Muscle of leg (tissue), 11 donors: ENCODE results near the gene TNRC6A. TPM values are rescaled to one million over a fixed set of nuclear protein-coding genes. Genes with fewer than 3 reads are reported as not detected.

Experiments used
- DNase-seq: peaks from one replicate; pipeline ENCODE4 v3.0.0; 2013
- H3K27ac ChIP-seq: one replicate; pipeline ENCODE4 v1.5.1; 2013; ENCODE audit warnings: mild to moderate bottlenecking, low read length, control low read depth
- H3K27me3 ChIP-seq: one replicate; pipeline ENCODE4 v1.6.1; 2013; ENCODE audit warnings: low read length; ENCODE audit not compliant: control insufficient read depth, insufficient read depth
- H3K36me3 ChIP-seq: one replicate; pipeline ENCODE4 v1.6.1; 2013; ENCODE audit warnings: low read length; ENCODE audit not compliant: control insufficient read depth, insufficient read depth
- H3K4me1 ChIP-seq: one replicate; pipeline ENCODE4 v1.6.1; 2013; ENCODE audit warnings: low read length; ENCODE audit not compliant: control insufficient read depth, insufficient read depth
- H3K4me3 ChIP-seq: one replicate; pipeline ENCODE4 v1.5.1; 2013; ENCODE audit warnings: low read length, control low read depth
- H3K9me3 ChIP-seq: replicated peaks from 2 replicates; pipeline ENCODE4 v1.6.1; 2013; ENCODE audit warnings: low read depth, low read length; ENCODE audit not compliant: control insufficient read depth
- WGBS: methylation state at CpG from one replicate; pipeline ENCODE4 v1.1.5; 2013; ENCODE audit warnings: missing lambda C conversion rate; ENCODE audit not compliant: insufficient coverage; 5-methylcytosine and 5-hydroxymethylcytosine counted together
- polyA plus RNA-seq, 8 donors: library from polyadenylated mRNA; unstranded; fragments of 120-200 nt; gene quantifications; one replicate each; pipeline versions ENCODE4 v1.2.1 to v1.2.3, GENCODE V29; 2013; ENCODE audit warnings: inconsistent platforms in 1 of 8, low replicate concordance in 1 of 8; ENCODE audit not compliant: insufficient read length in 8 of 8, insufficient read depth in 1 of 8
- total RNA-seq: library from RNA; stranded (reverse); fragments of 120-200 nt; gene quantifications from one replicate; pipeline ENCODE4 v1.2.4, GENCODE V29; 2013

Gene TNRC6A
- total and polyA plus RNA-seq, 9 donors: 23.6 to 34.7 (median 28.4) TPM

GRCh38 chr16:24721830-24722238 lies 7.6 kb upstream of the TNRC6A start:
- no peaks in the 10 kb centered on the region for H3K9me3 ChIP-seq
- no peak overlapping the region for H3K27ac ChIP-seq
- no peak for DNase-seq
- no peaks in the 10 kb centered on the region for H3K27me3 ChIP-seq
- WGBS: no CpG with 5 or more reads among the region's 6 CpGs
- H3K4me1 ChIP-seq: no peaks in the 10 kb centered on the region
- no peaks in the 10 kb centered on the region for H3K36me3 ChIP-seq
- H3K4me3 ChIP-seq: no peak overlapping the region

GRCh38 chr16:24723663-24724062 lies 5.8 kb upstream of the TNRC6A start:
- Histone ChIP-seq H3K36me3 (no peaks in the 10 kb centered on the region), H3K4me3 (no peak overlapping the region), H3K4me1 (peaks cover under 1% of the 10 kb centered on the region), H3K27ac (no peak overlapping the region), H3K9me3 (no peaks in the 10 kb centered on the region), H3K27me3 (no peaks in the 10 kb centered on the region)
- DNase-seq: no peak

GRCh38 chr16:24728011-24728410 lies 1.4 kb upstream of the TNRC6A start:
- H3K27me3 ChIP-seq: no peaks in the 10 kb centered on the region
- no peaks in the 10 kb centered on the region for H3K9me3 ChIP-seq
- H3K27ac ChIP-seq: no peak overlapping the region
- no peak overlapping the region for H3K4me3 ChIP-seq
- peaks cover 4% of the 10 kb centered on the region for H3K36me3 ChIP-seq
- H3K4me1 ChIP-seq: peaks cover 9% of the 10 kb centered on the region
- no peak for DNase-seq
- 94% methylated on average over 3 of the region's 18 CpGs for WGBS

- WGBS: no CpG with 5 or more reads among the region's 8 CpGs
- no peak for DNase-seq
- peaks cover 11% of the 10 kb centered on the region for H3K36me3 ChIP-seq
- peak overlapping the region; percentile 93 for H3K4me3 ChIP-seq
- H3K27me3 ChIP-seq: no peaks in the 10 kb centered on the region
- no peaks in the 10 kb centered on the region for H3K9me3 ChIP-seq
- H3K27ac ChIP-seq: peak overlapping the region; percentile 96
- peaks cover 9% of the 10 kb centered on the region for H3K4me1 ChIP-seq
Measured at GRCh38 chr16:24728891-24729242, 584 bp upstream of the TNRC6A start.

GRCh38 chr16:24729951-24730815 lies 732 bp downstream of the TNRC6A start:
- Histone ChIP-seq H3K27me3 (no peaks in the 10 kb centered on the region), H3K4me3 (peak overlapping the region; percentile 93), H3K27ac (peak overlapping the region; percentile 77), H3K36me3 (peaks cover 13% of the 10 kb centered on the region), H3K9me3 (no peaks in the 10 kb centered on the region), H3K4me1 (peaks cover 9% of the 10 kb centered on the region)
- WGBS: under 1% methylated on average over 26 of the region's 61 CpGs
- peak; percentile 49 for DNase-seq

- no peaks in the 10 kb centered on the region for H3K9me3 ChIP-seq
- H3K27me3 ChIP-seq: no peaks in the 10 kb centered on the region
- H3K27ac ChIP-seq: peak overlapping the region; percentile 13
- no peak for DNase-seq
- H3K36me3 ChIP-seq: peaks cover 13% of the 10 kb centered on the region
- no CpG with 5 or more reads among the region's 6 CpGs for WGBS
- peaks cover 9% of the 10 kb centered on the region for H3K4me1 ChIP-seq
- H3K4me3 ChIP-seq: peak overlapping the region; percentile 73
Measured at GRCh38 chr16:24730914-24731313, 1.5 kb downstream of the TNRC6A start.

GRCh38 chr16:24731722-24732419 lies 2.4 kb downstream of the TNRC6A start:
- no peaks in the 10 kb centered on the region for H3K9me3 ChIP-seq
- peak; percentile 54 for DNase-seq
- H3K4me1 ChIP-seq: peaks cover 9% of the 10 kb centered on the region
- H3K4me3 ChIP-seq: no peak overlapping the region
- no peaks in the 10 kb centered on the region for H3K27me3 ChIP-seq
- no peak overlapping the region for H3K27ac ChIP-seq
- WGBS: 50% methylated on average over 1 of the region's 8 CpGs
- H3K36me3 ChIP-seq: peaks cover 13% of the 10 kb centered on the region

GRCh38 chr16:24734382-24734781 lies 4.9 kb downstream of the TNRC6A start:
- no peaks in the 10 kb centered on the region for H3K27me3 ChIP-seq
- H3K4me3 ChIP-seq: no peak overlapping the region
- H3K9me3 ChIP-seq: no peaks in the 10 kb centered on the region
- H3K4me1 ChIP-seq: peaks cover 6% of the 10 kb centered on the region
- DNase-seq: peak; percentile 9
- H3K36me3 ChIP-seq: peaks cover 15% of the 10 kb centered on the region
- no CpG with 5 or more reads among the region's 1 CpG for WGBS
- H3K27ac ChIP-seq: no peak overlapping the region

- H3K36me3 ChIP-seq: peaks cover 16% of the 10 kb centered on the region
- no peak for DNase-seq
- no peak overlapping the region for H3K4me3 ChIP-seq
- no peaks in the 10 kb centered on the region for H3K9me3 ChIP-seq
- no peak overlapping the region for H3K27ac ChIP-seq
- peaks cover 4% of the 10 kb centered on the region for H3K4me1 ChIP-seq
- no peaks in the 10 kb centered on the region for H3K27me3 ChIP-seq
- WGBS: no CpG with 5 or more reads among the region's 5 CpGs
Measured at GRCh38 chr16:24736758-24737157, 7.3 kb downstream of the TNRC6A start.

GRCh38 chr16:24737391-24737871 lies 8.0 kb downstream of the TNRC6A start:
- H3K27ac ChIP-seq: no peak overlapping the region
- H3K4me3 ChIP-seq: no peak overlapping the region
- DNase-seq: peak; percentile 56
- peaks cover 2% of the 10 kb centered on the region for H3K4me1 ChIP-seq
- no peaks in the 10 kb centered on the region for H3K9me3 ChIP-seq
- WGBS: no CpG with 5 or more reads among the region's 3 CpGs
- H3K36me3 ChIP-seq: peaks cover 18% of the 10 kb centered on the region
- H3K27me3 ChIP-seq: no peaks in the 10 kb centered on the region
